ENCODE measurements around the gene FYB1.

- TF ChIP-seq CTCF (IDR thresholded peaks at IDR 0.05; ENCODE audit: insufficient read depth, low read depth, low read length) (no peak), EZH2 (IDR thresholded peaks at IDR 0.05; ENCODE audit: insufficient read depth, low read length) (no peak)
These were observed 19.3 kb downstream of the FYB1 start for GRCh38 chr5:39200081-39200480.
